Neural progenitor cell (in vitro differentiated cells): ENCODE data around the gene EDN1.

Experiments used
- EZH2 ChIP-seq: fragments of 200-600 bp; sonication (generic); IDR thresholded peaks from 2 replicates; pipeline ENCODE4 v1.6.1; 2017; ENCODE audit warnings: antibody characterized with exemption, mild to moderate bottlenecking, moderate library complexity
- TF ChIP-seq, protein P1 (sequence below): fragments of 200-600 bp; sonication (generic); IDR thresholded peaks from 2 replicates; pipeline ENCODE4 v1.5.1; 2017; ENCODE audit warnings: antibody characterized with exemption, mild to moderate bottlenecking

DNA sequence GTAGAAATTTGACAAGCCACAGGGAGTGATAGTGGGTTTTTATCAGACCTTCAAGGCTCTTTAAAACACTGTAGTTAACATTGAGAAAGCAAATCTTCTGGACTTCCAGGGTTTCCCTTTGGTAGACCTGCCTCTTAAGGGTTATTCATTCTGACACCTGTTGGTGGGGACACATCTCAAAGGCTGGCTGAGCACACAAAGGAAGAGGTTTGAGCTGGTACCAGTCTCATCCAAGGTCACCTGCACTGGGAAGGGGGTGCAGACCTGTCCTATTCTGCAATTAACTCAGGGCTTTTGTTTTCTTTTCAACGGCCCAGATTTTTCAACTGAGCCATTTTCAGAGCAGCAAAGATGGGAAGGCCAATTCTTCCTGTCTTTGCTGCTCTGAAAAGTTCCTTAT, 45.6 kb downstream of the EDN1 start:
- no peak for TF ChIP-seq EZH2
- TF ChIP-seq, protein P1, sequence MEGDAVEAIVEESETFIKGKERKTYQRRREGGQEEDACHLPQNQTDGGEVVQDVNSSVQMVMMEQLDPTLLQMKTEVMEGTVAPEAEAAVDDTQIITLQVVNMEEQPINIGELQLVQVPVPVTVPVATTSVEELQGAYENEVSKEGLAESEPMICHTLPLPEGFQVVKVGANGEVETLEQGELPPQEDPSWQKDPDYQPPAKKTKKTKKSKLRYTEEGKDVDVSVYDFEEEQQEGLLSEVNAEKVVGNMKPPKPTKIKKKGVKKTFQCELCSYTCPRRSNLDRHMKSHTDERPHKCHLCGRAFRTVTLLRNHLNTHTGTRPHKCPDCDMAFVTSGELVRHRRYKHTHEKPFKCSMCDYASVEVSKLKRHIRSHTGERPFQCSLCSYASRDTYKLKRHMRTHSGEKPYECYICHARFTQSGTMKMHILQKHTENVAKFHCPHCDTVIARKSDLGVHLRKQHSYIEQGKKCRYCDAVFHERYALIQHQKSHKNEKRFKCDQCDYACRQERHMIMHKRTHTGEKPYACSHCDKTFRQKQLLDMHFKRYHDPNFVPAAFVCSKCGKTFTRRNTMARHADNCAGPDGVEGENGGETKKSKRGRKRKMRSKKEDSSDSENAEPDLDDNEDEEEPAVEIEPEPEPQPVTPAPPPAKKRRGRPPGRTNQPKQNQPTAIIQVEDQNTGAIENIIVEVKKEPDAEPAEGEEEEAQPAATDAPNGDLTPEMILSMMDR, result no peak
